GM12865 (cell line): ENCODE data around the gene MAEA.
"Not testable (repeated sequence)": the region's sequence is repeated elsewhere in the genome, so short reads cannot be mapped to it uniquely, and the experiment has no call there.

Experiments
- DNase-seq: peaks from one replicate; pipeline ENCODE4 v3.0.0; 2010; ENCODE audit warnings: low read depth
- H3K4me3 ChIP-seq: 2 replicates; pipeline ENCODE4 v1.5.1; 2011; ENCODE audit warnings: mild to moderate bottlenecking, low read depth, low read length, control low read depth
- TF ChIP-seq, protein P1 (sequence below): IDR thresholded peaks from 2 replicates; pipeline ENCODE4 v1.5.1; 2011; ENCODE audit warnings: low read length, control low read depth, low read depth, inconsistent platforms; ENCODE audit not compliant: insufficient read depth; ENCODE audit errors: missing control alignments

Gene MAEA

DNA sequence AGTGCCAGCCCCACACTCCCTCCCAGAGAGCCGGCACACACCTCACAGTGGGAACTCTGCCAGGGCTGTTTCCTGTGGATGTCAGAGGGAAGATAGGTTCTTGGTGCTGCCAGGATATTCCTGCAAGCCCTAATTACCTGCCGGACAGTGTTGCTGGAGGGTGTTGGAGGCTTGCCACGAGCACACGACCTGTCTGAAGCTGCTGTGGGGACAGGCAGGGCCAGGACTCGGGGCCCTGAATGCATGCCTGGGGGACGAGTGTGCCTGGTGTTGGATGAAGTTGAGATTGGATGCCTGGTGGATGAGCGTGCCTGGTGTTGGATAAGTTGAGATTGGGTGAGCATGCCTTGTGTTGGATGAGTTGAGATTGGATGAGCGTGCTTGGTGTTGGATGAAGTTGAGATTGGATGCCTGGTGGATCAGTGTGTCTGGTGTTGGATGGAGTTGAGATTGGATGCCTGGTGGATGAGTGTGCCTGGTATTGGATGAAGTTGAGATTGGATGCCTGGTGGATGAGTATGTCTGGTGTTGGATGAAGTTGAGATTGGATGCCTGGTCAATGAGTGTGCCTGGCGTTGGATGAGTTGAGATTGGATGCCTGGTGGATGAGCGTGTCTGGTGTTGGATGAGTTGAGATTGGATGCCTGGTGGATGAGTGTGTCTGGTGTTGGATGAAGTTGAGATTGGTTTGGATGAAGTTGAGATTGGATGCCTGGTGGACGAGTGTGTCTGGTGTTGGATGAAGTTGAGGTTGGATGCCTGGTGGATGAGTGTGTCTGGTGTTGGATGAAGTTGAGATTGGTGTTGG, 34.1 kb downstream of the MAEA start:
- no peak overlapping the region for H3K4me3 ChIP-seq
- TF ChIP-seq, protein P1, sequence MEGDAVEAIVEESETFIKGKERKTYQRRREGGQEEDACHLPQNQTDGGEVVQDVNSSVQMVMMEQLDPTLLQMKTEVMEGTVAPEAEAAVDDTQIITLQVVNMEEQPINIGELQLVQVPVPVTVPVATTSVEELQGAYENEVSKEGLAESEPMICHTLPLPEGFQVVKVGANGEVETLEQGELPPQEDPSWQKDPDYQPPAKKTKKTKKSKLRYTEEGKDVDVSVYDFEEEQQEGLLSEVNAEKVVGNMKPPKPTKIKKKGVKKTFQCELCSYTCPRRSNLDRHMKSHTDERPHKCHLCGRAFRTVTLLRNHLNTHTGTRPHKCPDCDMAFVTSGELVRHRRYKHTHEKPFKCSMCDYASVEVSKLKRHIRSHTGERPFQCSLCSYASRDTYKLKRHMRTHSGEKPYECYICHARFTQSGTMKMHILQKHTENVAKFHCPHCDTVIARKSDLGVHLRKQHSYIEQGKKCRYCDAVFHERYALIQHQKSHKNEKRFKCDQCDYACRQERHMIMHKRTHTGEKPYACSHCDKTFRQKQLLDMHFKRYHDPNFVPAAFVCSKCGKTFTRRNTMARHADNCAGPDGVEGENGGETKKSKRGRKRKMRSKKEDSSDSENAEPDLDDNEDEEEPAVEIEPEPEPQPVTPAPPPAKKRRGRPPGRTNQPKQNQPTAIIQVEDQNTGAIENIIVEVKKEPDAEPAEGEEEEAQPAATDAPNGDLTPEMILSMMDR: no peak
- no peak for DNase-seq

DNA sequence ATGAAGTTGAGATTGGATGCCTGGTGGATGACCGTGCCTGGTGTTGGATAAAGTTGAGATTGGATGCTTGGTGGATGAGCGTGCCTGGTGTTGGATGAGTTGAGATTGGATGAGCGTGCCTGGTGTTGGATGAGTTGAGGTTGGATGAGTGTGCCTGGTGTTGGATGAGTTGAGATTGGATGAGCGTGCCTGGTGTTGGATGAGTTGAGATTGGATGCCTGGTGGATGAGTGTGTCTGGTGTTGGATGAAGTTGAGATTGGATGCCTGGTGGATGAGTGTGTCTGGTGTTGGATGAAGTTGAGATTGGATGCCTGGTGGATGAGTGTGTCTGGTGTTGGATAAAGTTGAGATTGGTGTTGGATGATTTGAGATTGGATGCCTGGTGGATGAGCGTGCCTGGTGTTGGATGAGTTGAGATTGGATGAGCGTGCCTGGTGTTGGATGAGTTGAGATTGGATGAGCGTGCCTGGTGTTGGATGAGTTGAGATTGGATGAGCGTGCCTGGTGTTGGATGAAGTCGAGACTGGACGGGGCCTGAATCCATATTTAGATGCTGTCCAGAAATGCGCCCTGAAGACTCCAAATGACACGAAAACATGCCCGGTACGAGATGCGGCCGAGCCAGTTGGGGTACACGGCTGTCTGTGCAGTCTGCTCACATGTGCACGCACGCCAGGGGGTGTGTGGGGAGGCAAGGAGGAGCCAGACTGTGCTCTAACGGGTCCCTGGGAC, 34.9 kb downstream of the MAEA start:
- not testable (repeated sequence) for H3K4me3 ChIP-seq, DNase-seq

DNA sequence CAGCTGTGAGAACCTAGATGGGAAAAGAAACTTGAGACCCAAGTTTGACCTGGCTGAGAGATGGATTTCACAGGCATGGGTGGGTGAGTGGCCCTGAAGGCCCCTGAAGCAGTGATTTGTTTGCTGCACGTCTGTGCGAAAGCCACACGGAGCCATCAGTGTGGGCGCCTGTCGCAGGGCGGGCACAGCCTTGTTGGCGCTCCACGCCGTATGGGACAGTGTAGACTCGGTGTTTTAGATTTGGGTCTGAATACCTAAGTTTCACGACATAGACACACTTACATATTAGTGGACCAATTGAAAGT, 35.4 kb downstream of the MAEA start:
- no peak overlapping the region for H3K4me3 ChIP-seq
- no peak for DNase-seq
- TF ChIP-seq, protein P1: no peak

DNA sequence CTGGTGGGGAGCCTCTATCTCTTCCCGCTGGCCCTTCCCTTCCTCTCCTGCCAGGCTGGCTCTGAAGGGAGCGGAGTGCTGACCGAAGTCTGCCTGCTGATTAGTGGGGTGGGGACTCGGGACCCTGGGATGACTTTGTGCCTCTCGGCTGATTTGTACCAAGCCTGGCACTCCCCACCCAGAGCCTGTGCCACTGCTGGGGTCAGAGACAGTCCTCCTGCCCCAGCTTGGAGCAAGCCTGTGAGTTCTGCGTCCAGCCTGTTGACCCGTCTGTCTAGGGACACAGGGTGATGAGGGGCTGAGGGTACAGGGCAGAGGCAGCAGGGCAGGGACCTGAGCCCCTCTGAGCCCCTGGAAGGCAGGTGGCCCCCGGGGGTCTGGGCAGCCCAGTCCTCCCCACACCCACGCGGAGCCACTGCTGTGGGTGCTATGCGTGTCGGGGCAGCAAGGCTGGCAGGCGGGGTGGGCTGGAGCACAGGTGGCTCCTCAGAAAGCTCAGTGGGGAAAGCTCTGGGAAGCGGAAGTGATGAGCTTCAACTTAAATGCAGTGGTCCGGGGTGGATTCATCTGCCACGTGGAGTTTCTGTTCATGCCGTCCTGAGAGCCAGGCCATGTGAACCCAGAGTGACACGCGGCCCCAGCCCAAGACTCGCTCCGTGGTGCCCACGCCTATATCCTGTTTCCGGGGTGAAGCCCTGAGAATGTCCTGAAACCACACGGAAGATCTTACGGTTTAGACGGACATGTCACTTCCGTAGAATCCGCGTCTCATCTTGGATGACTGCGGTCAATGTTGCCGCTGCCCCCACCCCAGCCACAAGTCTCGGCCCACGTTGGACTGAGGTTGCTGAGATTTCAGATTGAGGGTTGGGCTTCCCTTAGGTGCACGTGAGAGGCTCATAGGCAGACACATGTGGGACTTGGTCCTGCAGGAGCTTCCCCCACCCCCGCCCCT, 36.3 kb downstream of the MAEA start:
- no peak for DNase-seq
- H3K4me3 ChIP-seq: no peak overlapping the region
- TF ChIP-seq, protein P1: no peak

DNA sequence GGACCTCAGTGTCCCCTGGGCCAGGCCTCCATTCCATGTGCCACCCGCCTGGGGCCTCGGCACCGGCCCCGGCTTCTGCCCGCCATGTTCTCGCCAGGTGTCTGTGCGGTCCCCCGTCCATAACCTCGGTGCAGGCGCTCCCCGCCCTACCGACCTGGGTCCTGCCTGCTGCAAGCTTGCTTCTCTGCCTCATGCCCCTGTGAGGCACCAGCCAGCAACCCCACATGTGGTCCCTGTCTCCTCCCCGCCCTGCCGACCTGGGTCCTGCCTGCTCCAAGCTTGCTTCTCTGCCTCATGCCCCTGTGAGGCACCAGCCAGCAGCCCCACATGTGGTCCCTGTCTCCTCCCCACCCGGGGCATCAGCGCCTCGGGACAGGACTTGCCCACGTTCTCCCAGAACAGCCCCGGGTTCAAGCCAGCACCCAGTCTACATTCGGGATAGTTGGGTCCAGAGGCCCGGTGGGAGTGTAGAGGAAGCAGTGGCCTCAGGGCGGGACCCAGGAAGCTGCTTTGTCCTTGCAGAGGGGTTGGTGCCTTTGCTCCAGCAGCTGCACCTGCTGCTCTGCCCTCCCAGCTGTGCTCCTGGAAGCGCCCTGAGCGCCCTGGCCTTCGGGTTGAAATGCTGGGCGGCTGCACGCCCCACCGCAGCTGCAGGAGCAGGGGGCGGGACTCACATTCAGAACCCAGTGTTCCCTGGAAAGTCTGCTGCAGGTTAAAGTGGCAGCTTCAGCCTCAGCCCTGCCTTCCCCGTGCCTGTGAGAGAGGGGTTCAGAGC, 37.2 kb downstream of the MAEA start:
- TF ChIP-seq, protein P1: no peak
- no peak for DNase-seq

DNA sequence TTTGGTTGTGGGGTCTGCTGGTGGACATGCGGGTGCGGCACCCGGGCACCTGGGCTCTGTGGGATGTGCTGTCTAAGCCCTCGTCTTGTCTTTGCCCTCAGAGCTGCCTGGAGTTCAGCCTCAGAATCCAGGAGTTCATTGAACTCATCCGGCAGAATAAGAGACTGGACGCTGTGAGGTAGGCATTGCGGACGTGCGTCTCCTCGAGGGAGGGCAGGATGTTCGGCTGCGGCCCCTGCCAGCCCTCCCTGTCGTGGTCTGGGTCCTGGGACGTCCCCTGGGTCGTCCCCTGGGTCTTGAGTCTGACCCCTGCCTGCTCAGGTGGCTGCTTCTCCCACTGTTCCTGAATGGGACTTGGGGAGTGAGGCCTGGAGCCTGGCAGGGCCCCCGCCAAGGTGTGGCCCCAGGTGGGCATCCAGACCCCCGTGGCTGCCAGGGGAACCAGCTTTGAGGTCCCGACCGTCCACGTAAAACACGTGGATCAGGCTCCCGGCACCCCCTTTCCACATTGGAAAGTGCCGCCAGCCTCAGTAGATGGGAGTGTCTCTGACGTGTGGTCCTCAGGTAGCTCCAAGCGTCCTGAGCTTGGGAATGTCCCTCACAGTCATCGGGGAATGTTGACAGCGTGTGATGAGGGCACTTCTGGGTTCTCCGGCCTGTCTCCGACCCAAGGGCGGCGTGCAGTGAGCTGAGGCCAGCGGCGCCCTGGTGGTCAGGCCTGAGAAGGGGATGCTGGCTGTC, 38.0 kb downstream of the MAEA start:
- TF ChIP-seq, protein P1: no peak
- no peak for DNase-seq
- H3K4me3 ChIP-seq: no peak overlapping the region

More for the DNA sequence above, 37.2 kb downstream of the MAEA start:
- no peak overlapping the region for H3K4me3 ChIP-seq
